ENCODE data around the gene EML1. TPM values are rescaled to one million over a fixed set of nuclear protein-coding genes. Genes with fewer than 3 reads are reported as not detected.

The EML1 gene
- total RNA-seq, 4 donors from 2014 or later: 92.3 to 131 (median 119) TPM

- TF ChIP-seq POLR2A (IDR thresholded peaks at IDR 0.05; ENCODE audit: low read depth) (no peak), POLR2AphosphoS5 (IDR thresholded peaks at IDR 0.05) (peak in 1 of 2 donors; percentile 19), EP300 (IDR thresholded peaks at IDR 0.05) (no peak)
- TF ChIP-seq, protein P1, sequence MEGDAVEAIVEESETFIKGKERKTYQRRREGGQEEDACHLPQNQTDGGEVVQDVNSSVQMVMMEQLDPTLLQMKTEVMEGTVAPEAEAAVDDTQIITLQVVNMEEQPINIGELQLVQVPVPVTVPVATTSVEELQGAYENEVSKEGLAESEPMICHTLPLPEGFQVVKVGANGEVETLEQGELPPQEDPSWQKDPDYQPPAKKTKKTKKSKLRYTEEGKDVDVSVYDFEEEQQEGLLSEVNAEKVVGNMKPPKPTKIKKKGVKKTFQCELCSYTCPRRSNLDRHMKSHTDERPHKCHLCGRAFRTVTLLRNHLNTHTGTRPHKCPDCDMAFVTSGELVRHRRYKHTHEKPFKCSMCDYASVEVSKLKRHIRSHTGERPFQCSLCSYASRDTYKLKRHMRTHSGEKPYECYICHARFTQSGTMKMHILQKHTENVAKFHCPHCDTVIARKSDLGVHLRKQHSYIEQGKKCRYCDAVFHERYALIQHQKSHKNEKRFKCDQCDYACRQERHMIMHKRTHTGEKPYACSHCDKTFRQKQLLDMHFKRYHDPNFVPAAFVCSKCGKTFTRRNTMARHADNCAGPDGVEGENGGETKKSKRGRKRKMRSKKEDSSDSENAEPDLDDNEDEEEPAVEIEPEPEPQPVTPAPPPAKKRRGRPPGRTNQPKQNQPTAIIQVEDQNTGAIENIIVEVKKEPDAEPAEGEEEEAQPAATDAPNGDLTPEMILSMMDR (IDR thresholded peaks at IDR 0.05): peak; percentile 88 to 91 (median 90)
- peaks cover 3 to 24% (median 22%) of the 10 kb centered on the region in 4 donors for H3K4me1 ChIP-seq
- H3K27ac ChIP-seq (replicated peaks in 1 of 4): no peak overlapping the region
- H3K36me3 ChIP-seq: no peaks in the 10 kb centered on the region
- no peak overlapping the region for H3K4me3 ChIP-seq
- no peaks in the 10 kb centered on the region for H3K9me3 ChIP-seq
- H3K27me3 ChIP-seq: no peaks in the 10 kb centered on the region
- DNase-seq (ENCODE audit: extremely low spot score): no peak
- intact Hi-C loops (cut with DNase I): loop anchor here (2.0 to 5.0 kb wide), 3 partner anchors 50 to 206 kb away; no protein-coding TSS in a partner anchor
- WGBS: 30% methylated on average over 5 of the region's 5 CpGs
These were observed 189.5 kb downstream of the EML1 start for GRCh38 chr14:99982537-99983250.

DNA sequence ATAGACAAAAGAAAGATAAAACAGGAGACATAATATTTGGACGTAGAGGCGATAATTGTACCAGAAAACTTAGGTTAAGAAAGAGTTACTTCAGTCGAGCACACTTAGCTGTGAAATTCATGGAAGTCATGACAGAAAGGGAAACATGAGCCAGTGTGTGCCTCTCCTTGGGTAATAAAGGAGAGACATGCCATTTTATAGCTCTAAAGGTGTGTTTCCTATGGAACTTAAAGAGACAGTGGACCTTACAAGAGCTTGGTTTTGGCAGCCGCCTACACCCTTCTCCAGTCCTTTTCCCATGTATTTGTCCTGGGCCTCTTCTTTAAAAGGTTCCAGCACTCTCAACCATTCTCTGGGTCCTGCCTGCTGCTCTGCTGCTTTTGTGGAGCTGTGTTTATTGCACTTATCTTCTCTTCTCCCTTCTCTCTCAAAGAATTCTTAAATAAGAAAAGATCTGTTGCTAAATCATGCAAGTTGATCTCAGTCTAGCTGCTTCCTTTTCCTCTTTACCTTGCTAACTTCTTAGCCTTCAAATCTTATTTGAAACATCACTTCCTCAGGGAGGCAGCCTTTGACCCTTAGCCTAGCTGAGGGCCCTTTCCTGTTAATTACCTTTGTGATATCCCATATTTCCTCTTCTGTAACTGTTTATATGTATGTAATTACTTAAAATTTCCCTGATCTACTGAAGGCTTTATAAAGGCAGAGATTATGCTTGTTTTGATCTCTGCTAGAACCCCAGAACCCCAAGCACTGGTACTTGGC, 190.2 kb downstream of the EML1 start:
- no peak for TF ChIP-seq EP300 (IDR thresholded peaks at IDR 0.05)
- TF ChIP-seq, protein P1 (IDR thresholded peaks at IDR 0.05): no peak
- TF ChIP-seq POLR2A (IDR thresholded peaks at IDR 0.05; ENCODE audit: low read depth): no peak
- no peak for TF ChIP-seq POLR2AphosphoS5 (IDR thresholded peaks at IDR 0.05)
- intact Hi-C loops (cut with DNase I): loop anchor here (2.0 to 5.0 kb wide), 3 partner anchors 49 to 205 kb away; no protein-coding TSS in a partner anchor
- Histone ChIP-seq H3K36me3 (no peaks in the 10 kb centered on the region), H3K4me1 (peaks cover 3 to 24% (median 22%) of the 10 kb centered on the region in 4 donors), H3K9me3 (no peaks in the 10 kb centered on the region), H3K4me3 (no peak overlapping the region), H3K27me3 (no peaks in the 10 kb centered on the region), H3K27ac (replicated peaks in 1 of 4) (peak overlapping the region in 3 of 4 donors; percentile 7 to 20 (median 11))
- WGBS: 87% methylated on average over 4 of the region's 4 CpGs
- no peak for DNase-seq (ENCODE audit: extremely low spot score)

GRCh38 chr14:99984036-99984435, 190.8 kb downstream of the EML1 start:
- Histone ChIP-seq H3K4me1 (peaks cover 3 to 24% (median 22%) of the 10 kb centered on the region in 4 donors), H3K36me3 (no peaks in the 10 kb centered on the region), H3K27ac (replicated peaks in 1 of 4) (peak overlapping the region in 3 of 4 donors; percentile 7 to 20 (median 11)), H3K9me3 (no peaks in the 10 kb centered on the region), H3K27me3 (no peaks in the 10 kb centered on the region), H3K4me3 (no peak overlapping the region)
- WGBS: 52% methylated on average over 3 of the region's 3 CpGs
- no peak for TF ChIP-seq POLR2AphosphoS5 (IDR thresholded peaks at IDR 0.05)
- TF ChIP-seq POLR2A (IDR thresholded peaks at IDR 0.05; ENCODE audit: low read depth): no peak
- TF ChIP-seq, protein P1 (IDR thresholded peaks at IDR 0.05): no peak
- TF ChIP-seq EP300 (IDR thresholded peaks at IDR 0.05): no peak
- DNase-seq (ENCODE audit: extremely low spot score): no peak
- intact Hi-C loops (cut with DNase I): loop anchor here (5.0 kb wide), 1 partner anchor 48 kb away; no protein-coding TSS in a partner anchor

- H3K27ac ChIP-seq (replicated peaks in 1 of 4): no peak overlapping the region
- intact Hi-C loops (cut with DNase I): no loop called here
- TF ChIP-seq POLR2A (IDR thresholded peaks at IDR 0.05; ENCODE audit: low read depth) (no peak), EP300 (IDR thresholded peaks at IDR 0.05) (no peak), POLR2AphosphoS5 (IDR thresholded peaks at IDR 0.05) (no peak)
- TF ChIP-seq, protein P1 (IDR thresholded peaks at IDR 0.05): no peak
- no peak for DNase-seq (ENCODE audit: extremely low spot score)
- H3K36me3 ChIP-seq: no peaks in the 10 kb centered on the region
- H3K27me3 ChIP-seq: no peaks in the 10 kb centered on the region
- no peaks in the 10 kb centered on the region for H3K9me3 ChIP-seq
- WGBS: 88% methylated on average over 2 of the region's 2 CpGs
- peaks cover 3 to 29% (median 24%) of the 10 kb centered on the region in 4 donors for H3K4me1 ChIP-seq
- no peak overlapping the region for H3K4me3 ChIP-seq
These were observed 193.2 kb downstream of the EML1 start for GRCh38 chr14:99986396-99986795.

All from esophagus muscularis mucosa (tissue), 4 donors.